ENCODE measurements around the gene LCLAT1. TPM values are rescaled to one million over a fixed set of nuclear protein-coding genes. Genes with fewer than 3 reads are reported as not detected.

Gene LCLAT1
- polyA plus RNA-seq, 2 of the 4 experiments (the other 2 are of a cell fraction), result 19.5 to 71.0 TPM

DNA sequence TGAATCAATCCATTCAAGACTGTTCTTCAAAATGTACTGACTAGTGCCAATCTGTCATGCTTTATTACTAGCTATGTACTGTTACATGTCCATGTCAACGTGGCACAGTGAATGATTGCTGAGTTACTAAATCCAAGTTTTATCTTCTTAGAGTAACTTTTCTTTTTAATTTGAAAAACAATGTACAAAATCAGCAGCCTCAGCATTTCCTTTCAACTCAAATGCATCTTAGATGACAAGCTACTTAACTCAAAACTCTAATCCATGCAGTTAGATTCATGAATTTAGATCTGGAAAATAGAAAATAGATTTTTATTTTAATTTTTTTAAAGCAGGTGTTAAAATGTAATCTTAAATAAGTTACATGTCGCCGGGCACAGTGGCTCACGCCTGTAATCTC, 186.0 kb downstream of the LCLAT1 start:
- no peak for FAIRE-seq
- ATAC-seq, result no peak
- no peak overlapping the region for H3K27ac ChIP-seq
- ChIA-PET POLR2A (interaction anchor here (0.5 kb wide), 1 partner anchor 480 kb away, joined by 3 read pairs; no protein-coding TSS in a partner anchor), CTCF (interaction anchor here (0.5 to 0.9 kb wide), 3 partner anchors 9 to 362 kb away, joined by 3 read pairs; no protein-coding TSS in a partner anchor)
- WGBS (ENCODE audit: missing lambda C conversion rate), result 88% methylated on average over 4 of the region's 4 CpGs
- TF ChIP-seq SREBF2 (IDR thresholded peaks at IDR 0.05) (no peak), MAFK (IDR thresholded peaks at IDR 0.05; ENCODE audit: partially characterized antibody) (peak; percentile 71)
- DNase-seq (ENCODE audit: low read depth in 1 of 2, low spot score in 1 of 2), result no peak
- no peaks in the 10 kb centered on the region for H3K9me3 ChIP-seq
- no peak overlapping the region for H3K4me2 ChIP-seq
- no peaks in the 10 kb centered on the region for H3K4me1 ChIP-seq
- no peak overlapping the region for H3K4me3 ChIP-seq

GRCh38 chr2:30636311-30636710, 189.3 kb downstream of the LCLAT1 start:
- DNase-seq (ENCODE audit: low read depth in 1 of 2, low spot score in 1 of 2) (no peak), FAIRE-seq (no peak), ATAC-seq (no peak)
- ChIA-PET POLR2A (no interaction called here), CTCF (interaction anchor here (0.8 to 1.9 kb wide), 2 partner anchors 70 to 75 kb away, joined by 3 to 8 read pairs; no protein-coding TSS in a partner anchor)
- Histone ChIP-seq H3K27ac (no peak overlapping the region), H3K4me2 (no peak overlapping the region), H3K9me3 (no peaks in the 10 kb centered on the region), H3K4me1 (no peaks in the 10 kb centered on the region), H3K4me3 (no peak overlapping the region)
- no peak for TF ChIP-seq SMC3 (IDR thresholded peaks at IDR 0.05)
- TF ChIP-seq HOXB13 (CRISPR knock-in tag; IDR thresholded peaks at IDR 0.05; ENCODE audit: low read depth), result no peak
- TF ChIP-seq TFCP2L1 (CRISPR knock-in tag; IDR thresholded peaks at IDR 0.05), result no peak
- TF ChIP-seq POLR2A (IDR thresholded peaks at IDR 0.05; ENCODE audit: low read length), result no peak
- TF ChIP-seq ZNF302 (CRISPR knock-in tag; IDR thresholded peaks at IDR 0.05), result no peak
- TF ChIP-seq NFE2L2 (conservative IDR thresholded peaks at IDR 0.05; ENCODE audit: low read length), result no peak
- TF ChIP-seq PBX3 (IDR thresholded peaks at IDR 0.05), result no peak
- TF ChIP-seq, protein P1, sequence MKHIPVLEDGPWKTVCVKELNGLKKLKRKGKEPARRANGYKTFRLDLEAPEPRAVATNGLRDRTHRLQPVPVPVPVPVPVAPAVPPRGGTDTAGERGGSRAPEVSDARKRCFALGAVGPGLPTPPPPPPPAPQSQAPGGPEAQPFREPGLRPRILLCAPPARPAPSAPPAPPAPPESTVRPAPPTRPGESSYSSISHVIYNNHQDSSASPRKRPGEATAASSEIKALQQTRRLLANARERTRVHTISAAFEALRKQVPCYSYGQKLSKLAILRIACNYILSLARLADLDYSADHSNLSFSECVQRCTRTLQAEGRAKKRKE (CRISPR knock-in tag; IDR thresholded peaks at IDR 0.05; ENCODE audit: low read depth), result no peak
- no peak for TF ChIP-seq JUN (IDR thresholded peaks at IDR 0.05)
- no peak for TF ChIP-seq RAD21 (conservative IDR thresholded peaks at IDR 0.05 in 1 of 2, IDR thresholded peaks at IDR 0.05 in 1 of 2)
- no peak for TF ChIP-seq HDAC2 (IDR thresholded peaks at IDR 0.05)
- no peak for TF ChIP-seq EHF (CRISPR knock-in tag; IDR thresholded peaks at IDR 0.05)
- TF ChIP-seq FOSB (CRISPR knock-in tag; IDR thresholded peaks at IDR 0.05), result no peak
- WGBS (ENCODE audit: missing lambda C conversion rate), result 100% methylated on average over 1 of the region's 1 CpG

GRCh38 chr2:30639836-30640235, 192.8 kb downstream of the LCLAT1 start:
- H3K4me2 ChIP-seq, result no peak overlapping the region
- no peaks in the 10 kb centered on the region for H3K4me1 ChIP-seq
- no peak for FAIRE-seq
- H3K27ac ChIP-seq, result no peak overlapping the region
- ATAC-seq, result no peak
- ChIA-PET POLR2A (no interaction called here), CTCF (no interaction called here)
- TF ChIP-seq CHD4 (IDR thresholded peaks at IDR 0.05; ENCODE audit: borderline replicate concordance) (no peak), ESRRA (IDR thresholded peaks at IDR 0.05; ENCODE audit: borderline replicate concordance, low read length) (no peak), RAD21 (conservative IDR thresholded peaks at IDR 0.05 in 1 of 2, IDR thresholded peaks at IDR 0.05 in 1 of 2) (no peak), SMC3 (IDR thresholded peaks at IDR 0.05) (no peak), RNF2 (IDR thresholded peaks at IDR 0.05; ENCODE audit: borderline replicate concordance, low read depth) (no peak), CTCF (IDR thresholded peaks at IDR 0.05) (no peak), HOXB13 (CRISPR knock-in tag; IDR thresholded peaks at IDR 0.05; ENCODE audit: low read depth) (no peak), MAFK (IDR thresholded peaks at IDR 0.05; ENCODE audit: partially characterized antibody) (no peak), HOXA7 (CRISPR knock-in tag; IDR thresholded peaks at IDR 0.05) (no peak), FOXS1 (CRISPR knock-in tag; IDR thresholded peaks at IDR 0.05) (no peak), ZNF302 (CRISPR knock-in tag; IDR thresholded peaks at IDR 0.05) (no peak), BCL3 (IDR thresholded peaks at IDR 0.05) (no peak), POLR2A (IDR thresholded peaks at IDR 0.05; ENCODE audit: low read length) (no peak), HMGXB4 (CRISPR knock-in tag; IDR thresholded peaks at IDR 0.05; ENCODE audit: borderline replicate concordance) (no peak), CBX8 (IDR thresholded peaks at IDR 0.05) (no peak), RFX5 (IDR thresholded peaks at IDR 0.05) (no peak), SREBF2 (IDR thresholded peaks at IDR 0.05) (no peak), RCOR1 (IDR thresholded peaks at IDR 0.05; ENCODE audit: low read depth, low read length) (no peak)
- TF ChIP-seq, protein P2, sequence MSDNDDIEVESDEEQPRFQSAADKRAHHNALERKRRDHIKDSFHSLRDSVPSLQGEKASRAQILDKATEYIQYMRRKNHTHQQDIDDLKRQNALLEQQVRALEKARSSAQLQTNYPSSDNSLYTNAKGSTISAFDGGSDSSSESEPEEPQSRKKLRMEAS (IDR thresholded peaks at IDR 0.05), result no peak
- H3K9me3 ChIP-seq, result no peaks in the 10 kb centered on the region
- 91% methylated on average over 5 of the region's 5 CpGs for WGBS (ENCODE audit: missing lambda C conversion rate)
- no peak for DNase-seq (ENCODE audit: low read depth in 1 of 2, low spot score in 1 of 2)
- no peak overlapping the region for H3K4me3 ChIP-seq
